Stomach (tissue), 4 donors: ENCODE results near the gene PSMB11.

ENCODE experiments used
- CTCF ChIP-seq, 7 experiments: fragments of 450-650 bp in 4 of 7; fragments of 200-600 bp in 3 of 7; sonication (generic) in 3 of 7; IDR thresholded peaks; one replicate each; pipeline ENCODE4 v1.5.1; 2016 to 2019; ENCODE audit warnings: antibody characterized with exemption in 7 of 7, control low read depth in 2 of 7, mild to moderate bottlenecking in 1 of 7
- EP300 ChIP-seq: sonication (generic); formaldehyde crosslinking; IDR thresholded peaks from one replicate; pipeline ENCODE4 v1.6.1; 2017; ENCODE audit warnings: antibody characterized with exemption
- POLR2A ChIP-seq, 4 donors: fragments of 450-650 bp; IDR thresholded peaks; one replicate each; pipeline ENCODE4 v1.6.1; 2016; ENCODE audit warnings: antibody characterized with exemption in 4 of 4, control low read depth in 2 of 4, mild to moderate bottlenecking in 1 of 4, moderate library complexity in 1 of 4
- POLR2AphosphoS5 ChIP-seq, 3 donors: sonication (generic); formaldehyde crosslinking; IDR thresholded peaks; one replicate each; pipeline ENCODE4 v1.6.1; 2016; ENCODE audit warnings: antibody characterized with exemption in 3 of 3

- TF ChIP-seq POLR2A (IDR thresholded peaks at IDR 0.05) = no peak
- TF ChIP-seq CTCF (IDR thresholded peaks at IDR 0.05) = peak in 1 of 7 experiments; percentile 9
- TF ChIP-seq POLR2AphosphoS5 (IDR thresholded peaks at IDR 0.05) = peak; percentile 41 to 73 (median 65)
- no peak for TF ChIP-seq EP300
These were observed 7.3 kb upstream of the PSMB11 start, which contains the start of gene PSMB5 for GRCh38 chr14:23034498-23035302.
